WTC11 (cell line): ENCODE measurements around the gene BAIAP2.

Experiments used
- FOXJ3 ChIP-seq: sonication (generic); formaldehyde crosslinking; IDR thresholded peaks from 2 replicates; pipeline ENCODE4 v1.9.0; 2021; ENCODE audit warnings: missing genetic modification reagents, mild to moderate bottlenecking, borderline replicate concordance
- MAX ChIP-seq: sonication (generic); formaldehyde crosslinking; IDR thresholded peaks from 2 replicates; pipeline ENCODE4 v1.8.0; 2022; ENCODE audit warnings: mild to moderate bottlenecking, missing genetic modification reagents
- NR2C2 ChIP-seq: sonication (generic); formaldehyde crosslinking; IDR thresholded peaks from 2 replicates; pipeline ENCODE4 v1.8.0; 2022; ENCODE audit warnings: mild to moderate bottlenecking, missing genetic modification reagents
- PREB ChIP-seq: sonication (generic); formaldehyde crosslinking; IDR thresholded peaks from 2 replicates; pipeline ENCODE4 v1.8.1; 2022; ENCODE audit warnings: mild to moderate bottlenecking, missing genetic modification reagents, moderate library complexity, borderline replicate concordance
- RELA ChIP-seq: sonication (generic); formaldehyde crosslinking; IDR thresholded peaks from 2 replicates; pipeline ENCODE4 v1.8.1; 2022; ENCODE audit warnings: missing genetic modification reagents, mild to moderate bottlenecking, borderline replicate concordance
- TCF7 ChIP-seq: sonication (generic); formaldehyde crosslinking; IDR thresholded peaks from 2 replicates; pipeline ENCODE4 v1.8.0; 2022; ENCODE audit warnings: mild to moderate bottlenecking, low read depth, missing genetic modification reagents, moderate library complexity
- USF2 ChIP-seq: sonication (generic); formaldehyde crosslinking; IDR thresholded peaks from 2 replicates; pipeline ENCODE4 v1.8.1; 2023; ENCODE audit warnings: mild to moderate bottlenecking, missing genetic modification reagents, moderate library complexity
- ZSCAN18 ChIP-seq: fragments of 250-450 bp; sonication (Bioruptor Pico); IDR thresholded peaks from 2 replicates; pipeline ENCODE4 v2.1.2; 2022; ENCODE audit warnings: mild to moderate bottlenecking, moderate library complexity
- TF ChIP-seq, protein P1 (sequence below): fragments of 200-600 bp; IDR thresholded peaks from 2 replicates; pipeline ENCODE4 v1.8.0; 2022; ENCODE audit warnings: antibody characterized with exemption
- TF ChIP-seq, protein P2 (sequence below): fragments of 250-450 bp; sonication (Bioruptor Pico); IDR thresholded peaks from 2 replicates; pipeline ENCODE4 v1.9.0; 2021; ENCODE audit warnings: mild to moderate bottlenecking

DNA sequence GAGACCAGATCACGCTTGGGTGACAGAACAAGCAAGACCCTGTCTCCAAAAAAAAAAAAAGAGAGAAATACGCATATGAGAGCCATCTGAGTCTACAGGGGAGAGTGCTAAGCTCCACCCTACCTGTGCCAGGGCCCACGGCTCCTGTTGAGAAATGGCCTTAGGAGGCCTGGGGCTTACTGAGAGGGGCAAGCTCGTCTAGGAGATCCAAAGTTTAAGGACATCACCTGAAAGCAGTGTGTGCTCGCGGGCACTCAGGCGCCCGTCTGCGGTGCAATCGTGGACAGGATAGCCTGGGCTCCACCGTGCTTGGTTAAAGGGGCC lies 14.5 kb upstream of the BAIAP2 start:
- TF ChIP-seq USF2 (CRISPR knock-in tag), result no peak
- TF ChIP-seq PREB (CRISPR knock-in tag), result no peak
- TF ChIP-seq, protein P1, sequence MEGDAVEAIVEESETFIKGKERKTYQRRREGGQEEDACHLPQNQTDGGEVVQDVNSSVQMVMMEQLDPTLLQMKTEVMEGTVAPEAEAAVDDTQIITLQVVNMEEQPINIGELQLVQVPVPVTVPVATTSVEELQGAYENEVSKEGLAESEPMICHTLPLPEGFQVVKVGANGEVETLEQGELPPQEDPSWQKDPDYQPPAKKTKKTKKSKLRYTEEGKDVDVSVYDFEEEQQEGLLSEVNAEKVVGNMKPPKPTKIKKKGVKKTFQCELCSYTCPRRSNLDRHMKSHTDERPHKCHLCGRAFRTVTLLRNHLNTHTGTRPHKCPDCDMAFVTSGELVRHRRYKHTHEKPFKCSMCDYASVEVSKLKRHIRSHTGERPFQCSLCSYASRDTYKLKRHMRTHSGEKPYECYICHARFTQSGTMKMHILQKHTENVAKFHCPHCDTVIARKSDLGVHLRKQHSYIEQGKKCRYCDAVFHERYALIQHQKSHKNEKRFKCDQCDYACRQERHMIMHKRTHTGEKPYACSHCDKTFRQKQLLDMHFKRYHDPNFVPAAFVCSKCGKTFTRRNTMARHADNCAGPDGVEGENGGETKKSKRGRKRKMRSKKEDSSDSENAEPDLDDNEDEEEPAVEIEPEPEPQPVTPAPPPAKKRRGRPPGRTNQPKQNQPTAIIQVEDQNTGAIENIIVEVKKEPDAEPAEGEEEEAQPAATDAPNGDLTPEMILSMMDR, result no peak
- TF ChIP-seq ZSCAN18 (CRISPR knock-in tag), result no peak
- no peak for TF ChIP-seq FOXJ3 (CRISPR knock-in tag)
- TF ChIP-seq MAX (CRISPR knock-in tag), result no peak
- no peak for TF ChIP-seq RELA
- no peak for TF ChIP-seq NR2C2
- TF ChIP-seq, protein P2, sequence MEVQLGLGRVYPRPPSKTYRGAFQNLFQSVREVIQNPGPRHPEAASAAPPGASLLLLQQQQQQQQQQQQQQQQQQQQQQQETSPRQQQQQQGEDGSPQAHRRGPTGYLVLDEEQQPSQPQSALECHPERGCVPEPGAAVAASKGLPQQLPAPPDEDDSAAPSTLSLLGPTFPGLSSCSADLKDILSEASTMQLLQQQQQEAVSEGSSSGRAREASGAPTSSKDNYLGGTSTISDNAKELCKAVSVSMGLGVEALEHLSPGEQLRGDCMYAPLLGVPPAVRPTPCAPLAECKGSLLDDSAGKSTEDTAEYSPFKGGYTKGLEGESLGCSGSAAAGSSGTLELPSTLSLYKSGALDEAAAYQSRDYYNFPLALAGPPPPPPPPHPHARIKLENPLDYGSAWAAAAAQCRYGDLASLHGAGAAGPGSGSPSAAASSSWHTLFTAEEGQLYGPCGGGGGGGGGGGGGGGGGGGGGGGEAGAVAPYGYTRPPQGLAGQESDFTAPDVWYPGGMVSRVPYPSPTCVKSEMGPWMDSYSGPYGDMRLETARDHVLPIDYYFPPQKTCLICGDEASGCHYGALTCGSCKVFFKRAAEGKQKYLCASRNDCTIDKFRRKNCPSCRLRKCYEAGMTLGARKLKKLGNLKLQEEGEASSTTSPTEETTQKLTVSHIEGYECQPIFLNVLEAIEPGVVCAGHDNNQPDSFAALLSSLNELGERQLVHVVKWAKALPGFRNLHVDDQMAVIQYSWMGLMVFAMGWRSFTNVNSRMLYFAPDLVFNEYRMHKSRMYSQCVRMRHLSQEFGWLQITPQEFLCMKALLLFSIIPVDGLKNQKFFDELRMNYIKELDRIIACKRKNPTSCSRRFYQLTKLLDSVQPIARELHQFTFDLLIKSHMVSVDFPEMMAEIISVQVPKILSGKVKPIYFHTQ (CRISPR knock-in tag), result no peak
- TF ChIP-seq TCF7, result no peak
